Loucy (cell line): ENCODE data around the gene AARS1.
"Not testable (repeated sequence)": the region's sequence is repeated elsewhere in the genome, so short reads cannot be mapped to it uniquely, and the experiment has no call there.

ENCODE experiments used
- H2AFZ ChIP-seq: fragments of 200-600 bp; sonication (generic); 2 replicates; pipeline ENCODE4 v1.6.0; 2016; ENCODE audit warnings: antibody characterized with exemption, mild to moderate bottlenecking, low read length, moderate library complexity
- H3F3A ChIP-seq: fragments of 200-600 bp; 2 replicates; pipeline ENCODE4 v1.6.0; 2016; ENCODE audit warnings: antibody characterized with exemption, low read depth, mild to moderate bottlenecking
- H3K27me3 ChIP-seq: fragments of 200-600 bp; sonication (generic); 2 replicates; pipeline ENCODE4 v1.6.1; 2014; ENCODE audit warnings: low read length, mild to moderate bottlenecking; ENCODE audit not compliant: insufficient read depth, poor library complexity, severe bottlenecking
- H3K36me3 ChIP-seq: fragments of 200-600 bp; sonication (generic); 2 replicates; pipeline ENCODE4 v1.6.1; 2016; ENCODE audit warnings: low read length; ENCODE audit not compliant: insufficient read depth
- H3K4me1 ChIP-seq: fragments of 200-600 bp; sonication (generic); 2 replicates; pipeline ENCODE4 v1.5.1; 2014; ENCODE audit warnings: low read length, mild to moderate bottlenecking; ENCODE audit not compliant: insufficient read depth, poor library complexity, severe bottlenecking
- H3K4me2 ChIP-seq: fragments of 200-600 bp; sonication (generic); 2 replicates; pipeline ENCODE4 v1.6.0; 2014; ENCODE audit warnings: antibody characterized with exemption, low read length, low read depth, mild to moderate bottlenecking; ENCODE audit not compliant: poor library complexity, severe bottlenecking
- H3K4me3 ChIP-seq: fragments of 200-600 bp; sonication (generic); 2 replicates; pipeline ENCODE4 v1.5.1; 2014; ENCODE audit warnings: low read length, mild to moderate bottlenecking, mixed read lengths; ENCODE audit not compliant: poor library complexity, severe bottlenecking
- H3K79me2 ChIP-seq: fragments of 200-600 bp; sonication (generic); 2 replicates; pipeline ENCODE4 v1.6.1; 2014; ENCODE audit warnings: low read length; ENCODE audit not compliant: insufficient read depth
- H3K9ac ChIP-seq: fragments of 200-600 bp; sonication (generic); 2 replicates; pipeline ENCODE4 v1.6.0; 2014; ENCODE audit warnings: mild to moderate bottlenecking, low read depth, low read length, moderate library complexity; ENCODE audit not compliant: poor library complexity, severe bottlenecking
- H3K9me2 ChIP-seq: fragments of 200-600 bp; sonication (generic); replicated peaks from 2 replicates; pipeline ENCODE4 v1.6.1; 2016; ENCODE audit warnings: low read depth, low read length, mixed read lengths
- H3K9me3 ChIP-seq: fragments of 200-600 bp; sonication (generic); 2 replicates; pipeline ENCODE4 v1.6.1; 2014; ENCODE audit warnings: mild to moderate bottlenecking, antibody characterized with exemption, low read length, low read depth; ENCODE audit not compliant: insufficient read depth
- H4K20me1 ChIP-seq: fragments of 200-600 bp; sonication (generic); 2 replicates; pipeline ENCODE4 v1.6.0; 2014; ENCODE audit warnings: antibody characterized with exemption, low read length, mild to moderate bottlenecking; ENCODE audit not compliant: insufficient read depth, poor library complexity, severe bottlenecking

AARS1 gene

DNA sequence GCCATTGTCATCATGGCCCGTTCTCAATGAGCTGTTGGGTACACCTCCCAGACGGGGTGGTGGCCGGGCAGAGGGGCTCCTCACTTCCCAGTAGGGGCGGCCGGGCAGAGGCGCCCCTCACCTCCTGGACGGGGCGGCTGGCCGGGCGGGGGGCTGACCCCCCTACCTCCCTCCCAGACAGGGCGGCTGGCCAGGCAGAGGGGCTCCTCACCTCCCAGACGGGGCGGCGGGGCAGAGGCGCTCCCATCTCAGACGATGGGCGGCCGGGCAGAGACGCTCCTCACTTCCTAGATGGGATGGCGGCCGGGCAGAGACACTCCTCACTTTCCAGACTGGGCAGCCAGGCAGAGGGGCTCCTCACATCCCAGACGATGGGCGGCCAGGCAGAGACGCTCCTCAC, 64.7 kb downstream of the AARS1 start:
- not testable (repeated sequence) for H3K4me3 ChIP-seq, H3F3A ChIP-seq, H3K9me2 ChIP-seq, H3K79me2 ChIP-seq, H3K9ac ChIP-seq, H3K4me2 ChIP-seq, H4K20me1 ChIP-seq, H2AFZ ChIP-seq, H3K36me3 ChIP-seq, H3K9me3 ChIP-seq, H3K27me3 ChIP-seq, H3K4me1 ChIP-seq

DNA sequence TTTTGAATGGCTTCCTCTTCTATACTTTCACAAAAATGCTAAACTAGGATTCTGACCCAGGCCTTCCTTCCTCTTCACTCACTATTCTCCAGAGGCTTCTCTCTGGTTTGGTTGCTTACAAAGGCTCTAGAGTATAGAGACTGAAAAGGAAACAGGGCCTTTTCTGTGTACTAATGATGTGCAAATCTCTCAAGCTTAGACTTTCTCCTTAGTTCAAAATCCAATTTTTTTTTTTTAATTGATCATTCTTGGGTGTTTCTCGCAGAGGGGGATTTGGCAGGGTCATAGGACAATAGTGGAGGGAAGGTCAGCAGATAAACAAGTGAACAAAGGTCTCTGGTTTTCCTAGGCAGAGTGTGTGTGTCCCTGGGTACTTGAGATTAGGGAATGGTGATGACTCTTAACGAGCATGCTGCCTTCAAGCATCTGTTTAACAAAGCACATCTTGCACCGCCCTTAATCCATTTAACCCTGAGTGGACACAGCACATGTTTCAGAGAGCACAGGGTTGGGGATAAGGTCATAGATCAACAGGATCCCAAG, 65.3 kb downstream of the AARS1 start:
- H3K36me3 ChIP-seq, H2AFZ ChIP-seq, H3K9me3 ChIP-seq, H3K9me2 ChIP-seq, H3K9ac ChIP-seq, H3K27me3 ChIP-seq, H3K4me3 ChIP-seq, H3K4me2 ChIP-seq, H4K20me1 ChIP-seq, H3K79me2 ChIP-seq, H3F3A ChIP-seq, H3K4me1 ChIP-seq: not testable (repeated sequence)

DNA sequence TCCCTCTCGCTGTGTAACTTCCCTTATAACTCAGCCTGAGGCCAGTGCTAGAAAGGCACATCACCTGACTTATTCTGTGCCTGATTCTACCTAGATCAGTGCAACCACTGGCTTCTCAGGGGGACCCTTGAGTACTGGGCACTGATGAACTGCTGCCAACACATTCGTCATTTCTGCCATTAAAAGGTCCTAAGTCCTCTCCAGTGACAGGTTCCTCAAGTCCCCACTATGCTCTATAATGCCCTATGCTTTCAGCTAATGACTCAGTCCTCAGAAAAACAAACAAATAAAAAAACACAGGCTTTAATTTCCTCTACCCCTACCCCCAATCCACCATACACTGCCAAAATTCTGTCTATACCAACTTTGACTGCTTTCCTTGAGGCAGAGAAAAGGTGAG, 66.1 kb downstream of the AARS1 start:
- not testable (repeated sequence) for H4K20me1 ChIP-seq

DNA sequence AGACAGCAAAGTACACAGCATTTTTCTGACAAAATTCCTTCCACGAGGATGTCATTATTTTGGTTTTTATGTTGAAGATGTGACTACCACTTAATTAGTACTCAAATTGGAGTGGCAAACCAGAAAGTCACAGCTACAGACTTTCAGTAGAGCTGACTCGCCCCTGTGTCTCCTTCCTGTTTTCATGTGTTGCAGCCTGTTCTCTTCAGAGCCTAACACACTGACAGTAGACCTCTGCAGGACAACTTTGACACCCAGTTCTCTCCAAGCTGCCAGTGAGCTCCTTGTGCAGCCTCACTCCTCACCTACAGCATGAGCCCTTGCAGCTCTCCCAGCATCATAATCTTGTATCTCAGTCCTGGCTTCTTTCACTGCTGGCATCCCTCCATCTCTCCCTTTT, 66.7 kb downstream of the AARS1 start:
- H3K27me3 ChIP-seq, H3K9ac ChIP-seq, H2AFZ ChIP-seq, H4K20me1 ChIP-seq, H3K4me3 ChIP-seq, H3K36me3 ChIP-seq, H3F3A ChIP-seq, H3K4me2 ChIP-seq, H3K9me2 ChIP-seq, H3K9me3 ChIP-seq, H3K79me2 ChIP-seq, H3K4me1 ChIP-seq: not testable (repeated sequence)

More for the DNA sequence above, 66.1 kb downstream of the AARS1 start:
- H2AFZ ChIP-seq, H3F3A ChIP-seq, H3K27me3 ChIP-seq, H3K9ac ChIP-seq, H3K4me1 ChIP-seq, H3K36me3 ChIP-seq, H3K9me2 ChIP-seq, H3K4me3 ChIP-seq, H3K9me3 ChIP-seq, H3K4me2 ChIP-seq, H3K79me2 ChIP-seq: not testable (repeated sequence)

DNA sequence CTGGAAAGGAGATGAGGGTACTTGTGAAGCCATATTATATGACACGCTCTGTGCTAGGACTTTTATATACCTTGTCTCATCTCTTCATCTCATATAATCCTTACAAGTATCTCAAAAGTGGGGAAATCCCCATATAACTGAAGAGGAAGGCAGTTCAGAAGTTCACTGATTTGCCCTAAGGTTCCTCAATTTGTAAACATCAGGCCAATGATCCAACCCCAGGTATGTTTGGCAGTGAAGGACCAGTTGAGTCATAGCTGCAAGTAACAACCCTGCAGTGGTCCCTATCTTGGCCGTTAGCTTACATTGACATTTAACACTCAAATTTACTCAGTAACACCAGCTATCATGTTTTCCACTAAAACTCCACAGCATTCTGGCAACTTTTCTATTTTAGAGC, 70.7 kb downstream of the AARS1 start:
- not testable (repeated sequence) for H3K4me1 ChIP-seq, H3K36me3 ChIP-seq, H3K9me2 ChIP-seq, H3K4me2 ChIP-seq, H3K79me2 ChIP-seq, H3F3A ChIP-seq, H4K20me1 ChIP-seq, H2AFZ ChIP-seq, H3K9ac ChIP-seq, H3K27me3 ChIP-seq, H3K4me3 ChIP-seq, H3K9me3 ChIP-seq

DNA sequence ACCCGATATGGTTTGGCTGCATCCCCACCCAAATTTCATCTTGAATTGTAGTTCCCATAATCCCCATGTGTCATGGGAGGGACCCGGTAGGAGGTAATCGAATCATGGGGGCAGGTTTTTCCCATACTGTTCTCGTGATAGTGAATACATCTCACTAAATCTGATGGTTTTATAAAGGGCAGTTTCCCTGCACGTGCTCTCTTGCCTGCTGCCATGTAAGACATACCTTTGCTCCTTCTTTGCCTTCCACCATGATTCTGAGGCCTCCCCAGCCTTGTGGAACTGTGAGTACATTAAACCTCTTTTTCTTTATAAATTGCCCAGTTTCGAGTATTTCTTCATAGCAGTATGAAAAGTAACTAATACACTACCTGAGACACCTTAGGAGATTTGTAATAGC, 82.9 kb downstream of the AARS1 start:
- not testable (repeated sequence) for H3K4me3 ChIP-seq, H3K27me3 ChIP-seq, H3K9me2 ChIP-seq, H3F3A ChIP-seq, H3K79me2 ChIP-seq, H3K36me3 ChIP-seq, H3K9me3 ChIP-seq, H4K20me1 ChIP-seq, H3K4me2 ChIP-seq, H3K4me1 ChIP-seq, H3K9ac ChIP-seq, H2AFZ ChIP-seq

DNA sequence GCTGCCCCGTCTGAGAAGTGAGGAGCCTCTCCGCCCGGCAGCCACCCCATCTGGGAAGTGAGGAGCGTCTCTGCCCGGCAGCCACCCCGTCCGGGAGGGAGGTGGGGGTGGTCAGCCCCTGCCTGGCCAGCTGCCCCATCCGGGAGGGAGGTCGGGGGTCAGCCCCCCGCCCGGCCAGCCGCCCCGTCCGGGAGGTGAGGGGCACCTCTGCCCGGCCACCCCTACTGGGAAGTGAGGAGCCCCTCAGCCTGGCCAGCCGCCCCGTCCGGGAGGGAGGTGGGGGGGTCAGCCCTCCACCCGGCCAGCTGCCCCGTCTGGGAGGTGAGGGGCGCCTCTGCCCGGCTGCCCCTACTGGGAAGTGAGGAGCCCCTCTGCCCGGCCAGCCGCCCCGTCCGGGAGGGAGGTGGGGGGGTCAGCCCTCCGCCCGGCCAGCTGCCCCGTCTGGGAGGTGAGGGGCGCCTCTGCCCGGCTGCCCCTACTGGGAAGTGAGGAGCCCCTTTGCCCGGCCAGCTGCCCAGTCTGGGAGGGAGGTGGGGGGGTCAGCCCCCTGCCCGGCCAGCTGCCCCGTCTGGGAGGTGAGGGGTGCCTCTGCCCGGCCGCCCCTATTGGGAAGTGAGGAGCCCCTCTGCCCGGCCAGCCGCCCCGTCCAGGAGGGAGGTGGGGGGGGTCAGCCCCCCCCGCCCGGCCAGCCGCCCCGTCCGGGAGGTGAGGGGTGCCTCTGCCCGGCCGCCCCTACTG, 84.5 kb downstream of the AARS1 start:
- not testable (repeated sequence) for H3K4me2 ChIP-seq

More for the DNA sequence above, 84.5 kb downstream of the AARS1 start:
- H4K20me1 ChIP-seq, H3K36me3 ChIP-seq, H3F3A ChIP-seq, H3K9ac ChIP-seq, H3K9me2 ChIP-seq, H3K4me1 ChIP-seq, H3K9me3 ChIP-seq, H3K27me3 ChIP-seq, H3K4me3 ChIP-seq, H3K79me2 ChIP-seq, H2AFZ ChIP-seq: not testable (repeated sequence)
